IPS-18c (cell line): ENCODE results near the gene TIAM1.

Experiments used
- H3K4me3 ChIP-seq: 2 replicates; pipeline ENCODE4 v1.7.0; 2013; ENCODE audit warnings: low read depth, mild to moderate bottlenecking, low read length, moderate library complexity; ENCODE audit not compliant: insufficient read depth
- H3K9me3 ChIP-seq: one replicate; pipeline ENCODE4 v1.6.1; 2013; ENCODE audit warnings: mild to moderate bottlenecking, low read length, moderate library complexity; ENCODE audit not compliant: control insufficient read depth, insufficient read depth

TIAM1 gene

DNA sequence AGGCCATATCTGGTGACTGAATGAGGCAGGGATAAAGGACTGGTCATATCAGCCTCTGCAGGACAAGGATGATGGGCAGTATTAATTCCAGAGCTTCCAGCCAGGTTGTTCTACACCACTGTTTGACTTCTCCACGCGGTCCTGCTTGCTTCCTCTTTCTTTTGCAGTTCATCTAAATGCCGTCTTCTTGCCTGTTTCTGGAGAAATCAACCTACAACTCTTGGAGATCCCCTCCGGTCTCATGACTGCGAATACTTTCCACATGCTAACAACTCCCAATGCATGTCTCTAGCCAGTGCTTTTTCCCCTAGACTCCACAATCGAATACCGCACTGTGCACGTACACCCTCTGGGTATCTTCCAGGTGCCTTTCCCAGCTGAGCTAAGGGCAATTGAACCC lies 14.1 kb upstream of the TIAM1 start:
- Histone ChIP-seq H3K9me3 (no peaks in the 10 kb centered on the region), H3K4me3 (no peak overlapping the region)

DNA sequence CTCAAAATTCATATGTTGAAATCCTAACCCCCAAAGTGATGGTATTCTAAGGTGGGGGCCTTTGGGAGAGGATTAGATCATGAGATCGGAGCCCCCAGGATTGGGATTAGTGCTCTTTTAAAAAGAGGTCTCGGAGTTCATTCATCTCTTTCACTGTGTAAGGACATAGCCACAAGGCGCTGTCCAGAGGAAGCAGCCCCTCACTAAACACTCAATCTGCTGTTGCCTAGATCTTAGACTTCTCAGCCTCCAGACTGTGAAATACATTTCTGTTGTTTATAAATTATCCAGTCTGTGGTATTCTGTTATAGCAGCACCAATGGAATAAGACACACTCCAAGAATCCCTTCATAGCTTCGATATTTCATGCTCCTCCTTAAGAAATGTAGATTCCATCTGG lies 12.4 kb upstream of the TIAM1 start:
- no peak overlapping the region for H3K4me3 ChIP-seq
- H3K9me3 ChIP-seq, result no peaks in the 10 kb centered on the region

DNA sequence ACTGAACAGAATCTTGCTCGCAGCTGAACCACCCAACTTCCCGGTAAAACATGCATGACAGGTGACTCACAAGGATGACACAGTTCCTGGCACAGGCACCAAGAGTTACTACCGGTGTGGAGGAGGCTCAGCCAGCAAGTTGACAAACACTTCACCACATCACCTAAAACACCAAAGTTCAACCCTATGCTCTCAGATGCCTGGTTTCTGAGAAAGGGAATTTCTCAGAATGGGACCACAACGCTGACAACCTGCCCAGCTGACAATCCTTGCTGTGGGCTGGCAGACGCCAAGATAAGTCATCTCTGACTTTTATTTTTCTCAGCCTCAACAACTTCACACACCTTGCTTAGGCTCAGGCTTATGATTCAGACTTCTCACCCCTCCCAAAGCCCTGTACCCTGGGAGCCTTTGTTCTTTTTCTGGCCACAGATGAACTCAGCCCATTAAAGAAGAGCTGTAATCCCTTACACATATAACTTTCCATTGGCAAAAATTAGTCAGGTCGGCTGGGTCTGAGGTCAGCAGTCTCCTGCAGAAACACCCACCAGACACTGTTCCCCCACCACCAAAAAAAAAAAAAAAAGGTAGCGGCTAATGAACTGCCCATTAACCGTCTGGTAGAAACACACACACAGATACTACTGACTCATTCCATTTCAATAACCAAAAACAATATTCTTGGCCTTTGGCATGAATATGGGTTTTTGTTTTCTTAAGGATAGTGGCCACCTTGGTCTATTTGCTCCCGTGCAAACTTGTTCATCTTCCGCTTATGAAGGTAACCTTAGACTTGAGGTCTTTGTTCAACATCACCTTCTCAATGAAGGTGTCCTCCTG lies 10.8 kb upstream of the TIAM1 start:
- H3K4me3 ChIP-seq, result no peak overlapping the region
- H3K9me3 ChIP-seq, result peaks cover under 1% of the 10 kb centered on the region

DNA sequence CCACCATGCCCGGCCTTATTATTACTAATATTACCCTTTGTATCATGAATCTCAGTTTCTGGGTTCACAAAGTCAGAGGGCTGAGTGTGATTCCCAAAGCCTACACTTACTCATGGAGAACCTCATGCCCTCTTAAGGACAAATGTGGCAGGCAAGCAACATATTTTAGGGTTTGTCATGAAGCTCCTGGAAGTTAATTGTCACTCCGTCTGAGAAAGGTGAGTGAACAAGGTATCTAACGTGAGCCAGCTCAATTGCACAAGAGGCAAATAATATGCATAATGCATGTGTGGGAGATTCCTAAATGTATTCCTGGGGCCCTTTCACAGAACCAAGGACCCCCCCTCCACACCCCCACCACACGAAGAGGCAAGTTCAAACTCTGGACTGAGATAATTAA lies 10.1 kb upstream of the TIAM1 start:
- Histone ChIP-seq H3K9me3 (peaks cover 2% of the 10 kb centered on the region), H3K4me3 (no peak overlapping the region)

DNA sequence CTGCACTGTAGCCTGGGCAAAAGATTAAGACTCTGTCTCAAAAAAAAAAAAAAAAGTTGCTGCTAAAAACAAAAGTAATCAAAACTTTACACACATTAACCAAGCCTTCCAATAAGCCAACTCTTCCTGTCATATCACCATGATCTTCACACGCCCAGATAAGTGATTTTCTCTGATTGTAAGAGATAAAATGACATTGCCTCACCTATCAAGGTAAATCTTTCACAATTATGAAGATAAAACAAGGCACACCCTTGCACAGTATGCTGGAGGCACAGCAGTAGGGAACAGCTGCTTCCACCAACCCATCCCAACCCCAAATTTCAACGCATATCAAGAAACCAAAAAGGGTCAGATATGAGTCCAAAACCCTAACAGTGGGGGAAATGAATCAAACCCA lies 8.8 kb upstream of the TIAM1 start:
- Histone ChIP-seq H3K9me3 (peaks cover 2% of the 10 kb centered on the region), H3K4me3 (no peak overlapping the region)

DNA sequence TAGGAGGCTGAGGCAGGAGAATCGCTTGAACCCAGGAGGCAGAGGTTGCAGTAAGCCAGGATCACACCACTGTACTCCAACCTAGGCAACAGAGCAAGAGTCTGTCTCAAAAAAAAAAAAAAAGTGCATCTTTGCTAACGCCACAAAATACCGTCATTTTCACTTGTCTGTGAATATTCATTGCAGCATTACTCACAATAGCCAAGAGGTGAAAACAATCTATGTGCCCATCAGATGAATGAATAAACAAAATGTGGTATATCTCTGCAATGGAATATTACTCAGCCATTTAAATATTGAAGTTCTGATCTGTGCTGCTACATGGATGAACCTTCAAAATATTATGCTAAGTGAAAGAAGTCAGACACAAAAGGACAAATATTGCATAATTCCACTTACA lies 7.9 kb upstream of the TIAM1 start:
- peaks cover 2% of the 10 kb centered on the region for H3K9me3 ChIP-seq
- no peak overlapping the region for H3K4me3 ChIP-seq

DNA sequence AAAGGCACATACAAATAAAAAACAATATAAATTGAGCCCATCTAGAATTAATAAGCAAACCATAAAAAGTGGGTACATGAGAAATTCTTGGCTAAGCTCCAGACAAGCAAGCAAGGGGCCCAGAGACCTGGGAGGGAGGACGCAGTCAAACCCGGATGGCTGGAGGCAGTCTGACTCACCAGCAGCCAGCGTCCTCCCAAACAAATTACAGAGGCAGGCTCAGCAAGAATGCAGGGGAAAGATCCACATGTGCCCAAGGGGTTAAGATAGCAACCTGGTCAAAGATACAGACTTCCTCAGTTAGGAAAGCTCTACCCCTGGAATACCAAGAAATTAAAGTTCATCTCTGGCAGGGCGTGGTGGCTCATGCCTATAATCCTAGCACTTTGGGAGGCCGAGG lies 7.4 kb upstream of the TIAM1 start:
- H3K4me3 ChIP-seq, result no peak overlapping the region
- peaks cover 2% of the 10 kb centered on the region for H3K9me3 ChIP-seq

DNA sequence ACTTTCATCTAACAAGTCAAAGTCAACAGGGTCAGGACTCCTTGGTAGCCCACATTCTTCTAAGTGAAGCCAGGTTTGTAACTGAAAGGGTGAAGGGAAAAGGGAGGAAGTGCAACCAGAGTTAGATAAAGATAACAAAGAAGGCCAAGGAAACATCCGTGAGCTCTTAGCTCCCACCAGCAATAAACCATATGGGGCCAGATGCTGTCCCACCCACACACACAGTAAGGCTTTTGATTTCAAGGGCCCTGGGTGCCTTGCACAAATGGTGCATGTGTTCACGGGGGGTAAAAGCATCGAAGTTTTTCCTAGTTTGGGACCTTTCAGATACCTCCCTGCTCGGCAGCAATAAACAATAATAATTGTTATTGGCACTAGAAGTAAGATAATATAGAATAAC lies 5.1 kb upstream of the TIAM1 start:
- Histone ChIP-seq H3K4me3 (no peak overlapping the region), H3K9me3 (peaks cover 2% of the 10 kb centered on the region)

DNA sequence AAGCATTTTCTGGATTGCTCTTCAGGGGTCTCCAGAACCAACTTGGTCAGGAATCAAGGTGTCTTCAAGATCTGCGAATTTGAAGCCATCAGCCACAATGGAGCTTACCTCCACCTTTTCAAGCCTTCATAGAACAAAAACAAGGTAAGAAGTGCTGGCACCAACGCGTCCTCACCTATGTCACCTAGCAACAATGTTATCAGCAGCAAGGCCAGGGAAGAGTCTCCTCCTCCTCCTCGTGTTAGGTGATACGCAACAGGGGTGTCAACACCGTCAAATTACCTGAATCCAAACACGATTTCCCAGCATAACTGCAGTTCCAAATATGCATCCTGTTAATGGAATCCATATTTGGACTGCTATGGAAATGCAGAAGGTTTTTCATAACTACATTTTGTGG lies 4.1 kb upstream of the TIAM1 start:
- H3K9me3 ChIP-seq, result peaks cover 2% of the 10 kb centered on the region
- no peak overlapping the region for H3K4me3 ChIP-seq

DNA sequence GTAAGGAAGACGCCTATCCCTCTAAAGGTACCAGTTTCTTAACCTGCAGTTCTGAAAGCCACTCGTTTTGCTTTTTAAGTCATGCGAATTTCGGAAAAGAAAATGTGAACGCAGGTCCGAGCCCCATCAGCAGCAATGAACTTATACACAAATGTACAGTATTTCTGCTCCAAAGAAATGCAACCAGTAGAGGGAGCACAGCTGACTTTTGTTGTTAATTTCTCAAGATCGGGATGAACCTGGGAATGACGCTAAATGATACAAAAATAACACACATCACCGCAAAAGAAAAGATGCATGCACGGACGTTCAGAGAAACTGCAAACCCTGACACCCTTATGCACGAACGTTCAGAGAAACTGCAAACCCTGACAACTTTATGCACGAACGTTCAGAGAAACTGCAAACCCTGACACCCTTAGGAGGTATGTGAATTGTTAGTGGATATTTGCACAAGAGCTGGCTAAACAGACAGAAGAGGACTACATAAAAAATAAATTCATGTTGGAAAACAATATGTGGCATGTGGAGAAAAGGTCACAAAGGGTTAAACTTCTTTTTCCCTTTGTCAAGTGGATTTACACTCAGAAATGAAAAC lies 3.5 kb upstream of the TIAM1 start:
- Histone ChIP-seq H3K9me3 (peaks cover 2% of the 10 kb centered on the region), H3K4me3 (no peak overlapping the region)

DNA sequence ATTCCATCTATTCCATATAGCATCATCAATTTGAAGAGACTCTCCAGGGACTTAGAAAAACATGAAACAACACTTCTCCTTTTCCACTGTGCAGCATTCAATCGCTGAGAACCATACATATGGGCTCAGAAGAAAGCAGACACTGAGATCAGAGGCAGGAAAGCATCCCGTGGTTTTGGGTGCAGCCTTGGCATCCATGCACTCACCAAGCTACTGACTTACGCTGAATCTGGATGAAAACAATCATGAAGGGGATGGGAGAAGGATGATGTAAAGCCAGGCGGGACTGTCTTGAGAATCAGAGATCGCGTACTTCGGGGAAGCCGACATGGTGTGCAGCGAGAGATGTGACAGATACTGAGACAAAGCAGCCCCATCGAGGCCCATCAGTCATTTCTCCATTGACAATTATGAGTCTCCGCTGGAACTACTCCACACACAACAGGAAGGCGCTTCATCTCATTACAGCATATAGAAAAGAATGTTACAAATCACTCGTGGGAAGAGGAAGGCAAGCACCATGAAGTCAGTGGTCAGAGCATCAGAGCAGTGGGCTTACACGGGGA lies 2.3 kb upstream of the TIAM1 start:
- Histone ChIP-seq H3K9me3 (peaks cover 2% of the 10 kb centered on the region), H3K4me3 (no peak overlapping the region)

DNA sequence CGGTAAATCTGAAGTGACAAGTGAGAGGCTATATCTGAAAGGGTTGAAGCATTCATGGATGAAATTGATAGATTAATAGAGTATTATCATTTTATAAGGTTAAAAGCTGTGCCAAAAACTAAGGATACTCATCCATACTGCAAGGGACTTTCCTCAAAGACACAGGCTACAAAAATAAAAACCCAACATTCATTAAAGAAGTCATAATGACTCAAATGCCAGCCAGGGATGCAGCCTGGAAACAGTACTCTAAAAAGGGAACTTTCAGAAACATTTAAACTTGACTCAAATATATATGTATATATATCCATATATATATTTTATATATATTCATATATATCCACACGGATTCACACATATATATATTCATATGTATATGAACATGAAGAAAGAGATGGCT lies 1.1 kb upstream of the TIAM1 start:
- H3K9me3 ChIP-seq, result peaks cover 2% of the 10 kb centered on the region
- no peak overlapping the region for H3K4me3 ChIP-seq

DNA sequence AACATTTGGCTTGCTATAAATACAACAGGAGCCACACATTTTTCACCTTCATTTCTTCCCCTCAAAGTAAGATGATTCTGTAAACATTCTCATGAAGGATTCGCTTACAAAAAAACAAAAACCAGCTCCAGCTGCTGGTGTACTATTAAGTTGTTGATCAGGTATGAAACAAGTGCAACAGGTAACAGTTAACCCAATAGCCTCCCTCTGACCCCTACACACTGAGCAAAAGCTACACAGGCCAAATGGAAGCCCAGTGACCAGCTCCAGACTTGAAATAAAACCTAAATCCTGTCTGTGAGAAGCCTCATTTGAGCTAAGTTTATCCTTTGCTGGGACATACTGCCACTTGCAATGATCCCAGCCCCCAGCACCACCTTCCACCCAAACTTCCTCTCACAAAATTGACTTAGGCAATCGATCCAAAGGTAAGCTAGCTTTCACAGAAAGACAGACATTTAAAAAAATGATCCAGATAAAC lies 991 bp downstream of the TIAM1 start:
- peak overlapping the region; percentile 82 for H3K4me3 ChIP-seq

DNA sequence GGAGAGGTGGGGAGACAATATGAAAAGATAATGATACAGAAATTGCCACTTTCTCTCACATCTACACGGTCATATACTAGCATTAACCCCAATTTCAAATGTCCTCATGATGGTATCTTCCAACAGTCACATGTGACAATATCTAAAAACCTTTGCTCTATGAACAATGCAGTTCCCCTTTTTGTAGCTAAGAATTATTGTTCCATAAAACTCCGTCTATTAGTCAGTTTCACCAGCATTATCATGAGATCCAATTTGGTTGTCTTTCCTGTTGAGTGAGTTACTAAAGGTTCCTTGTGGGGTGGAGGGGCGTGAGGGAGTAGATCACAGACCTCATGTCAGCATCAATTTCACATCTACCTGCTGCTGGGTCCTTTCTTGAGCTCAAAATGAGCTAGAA lies 1.7 kb downstream of the TIAM1 start:
- no peaks in the 10 kb centered on the region for H3K9me3 ChIP-seq
- H3K4me3 ChIP-seq, result no peak overlapping the region

More for the DNA sequence above, 991 bp downstream of the TIAM1 start:
- H3K9me3 ChIP-seq, result no peaks in the 10 kb centered on the region

DNA sequence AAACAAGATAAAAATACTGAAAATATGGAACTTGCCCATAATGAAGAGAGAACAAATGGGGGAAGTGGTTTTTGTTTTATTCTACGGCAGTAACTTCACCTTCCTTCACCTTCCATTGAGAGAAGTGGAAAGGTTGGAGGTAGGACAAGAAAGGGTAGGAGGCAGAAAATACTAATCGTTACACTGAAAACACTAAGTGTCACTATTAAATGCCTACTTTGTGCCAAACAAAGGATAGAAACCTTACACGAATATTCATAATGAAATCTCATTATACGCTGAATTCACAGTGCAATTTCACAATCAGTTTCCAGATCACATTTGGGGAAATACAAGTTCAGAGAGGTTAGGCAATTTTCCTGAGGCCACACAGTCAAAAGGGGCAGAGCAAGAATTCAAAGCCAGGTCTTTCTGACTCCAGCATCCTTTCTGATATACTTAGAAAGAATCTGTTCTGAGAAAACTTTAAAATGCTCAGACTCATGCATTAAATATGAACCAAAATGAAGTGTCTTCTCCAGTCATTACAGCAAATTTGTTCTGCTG lies 3.0 kb downstream of the TIAM1 start:
- H3K4me3 ChIP-seq, result no peak overlapping the region
- no peaks in the 10 kb centered on the region for H3K9me3 ChIP-seq

DNA sequence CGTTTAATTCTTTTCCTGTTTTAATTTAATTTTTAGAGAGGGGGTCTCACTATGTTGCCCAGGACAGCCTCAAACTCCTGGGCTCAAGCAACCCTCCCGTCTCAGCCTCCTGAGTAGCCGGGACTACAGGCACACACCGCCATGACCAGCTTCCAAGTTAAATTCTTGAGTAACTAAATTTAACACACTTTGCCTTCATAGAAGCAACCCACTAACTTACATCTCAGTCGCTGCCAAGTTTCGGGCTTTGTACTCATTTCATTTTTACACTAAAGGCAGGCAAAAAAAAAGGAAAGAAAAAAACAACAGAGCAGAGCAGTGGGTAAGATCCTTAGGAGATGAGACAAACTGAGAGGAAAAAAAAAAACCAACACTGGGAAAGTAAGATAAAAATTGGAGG lies 3.5 kb downstream of the TIAM1 start:
- Histone ChIP-seq H3K9me3 (no peaks in the 10 kb centered on the region), H3K4me3 (no peak overlapping the region)

DNA sequence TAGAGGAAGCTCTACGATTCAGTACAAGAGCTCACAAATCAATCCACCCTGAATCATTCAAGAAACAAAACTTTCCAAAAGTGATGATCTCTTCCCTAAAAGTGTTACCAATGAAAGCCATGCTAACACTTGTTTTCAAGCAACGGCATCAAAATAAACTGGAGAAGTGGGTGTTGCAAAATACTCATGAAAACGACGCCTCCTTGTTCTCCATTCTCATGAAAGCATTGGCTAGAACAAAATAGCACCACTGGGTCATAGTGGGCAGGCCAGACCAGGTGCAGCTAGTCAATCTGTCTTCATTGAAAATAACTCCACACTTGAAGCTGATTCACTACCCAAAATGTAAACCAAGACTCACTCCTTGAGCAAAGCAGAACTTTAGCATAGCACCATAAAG lies 4.3 kb downstream of the TIAM1 start:
- no peak overlapping the region for H3K4me3 ChIP-seq
- H3K9me3 ChIP-seq, result no peaks in the 10 kb centered on the region

DNA sequence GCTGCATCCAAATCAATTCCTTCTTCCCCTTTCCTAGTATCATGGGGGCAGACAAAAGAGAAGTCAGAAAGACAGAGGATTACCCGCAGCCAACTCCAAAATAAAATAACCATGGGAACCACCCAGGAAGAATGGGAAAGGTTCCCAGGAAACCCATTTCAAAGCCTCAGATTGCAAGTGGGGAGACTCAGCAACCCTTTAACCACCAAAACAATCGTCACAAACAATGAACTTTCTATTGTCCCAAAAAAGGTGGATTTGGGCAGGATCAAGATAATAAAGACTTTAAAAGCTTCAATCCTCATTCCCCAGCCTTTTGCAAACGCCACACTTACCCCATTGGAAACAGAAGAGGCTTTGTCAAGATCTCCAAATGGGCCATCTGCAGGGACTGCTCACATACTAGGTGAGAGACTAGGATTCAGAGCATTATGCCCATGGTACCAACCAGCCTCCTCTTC lies 5.1 kb downstream of the TIAM1 start:
- Histone ChIP-seq H3K9me3 (no peaks in the 10 kb centered on the region), H3K4me3 (no peak overlapping the region)
